Measurements from ENCODE around the gene CCL7.
"Not testable (repeated sequence)": the region's sequence is repeated elsewhere in the genome, so short reads cannot be mapped to it uniquely, and the experiment has no call there.

Gene CCL7

GRCh38 chr17:34269969-34270368, at the start of gene CCL7:
CCL7 (plus strand) TSS chr17:34270221; CDS start chr17:34270291, 70 bp downstream.
- DNase-seq, result no peak

GRCh38 chr17:34220752-34221395, 49.1 kb upstream of the CCL7 start:
- DNase-seq, result no peak

GRCh38 chr17:34221411-34221810, 48.6 kb upstream of the CCL7 start:
- DNase-seq, result no peak

- DNase-seq, result no peak
These were observed 47.1 kb upstream of the CCL7 start for GRCh38 chr17:34222722-34223497.

- no peak for DNase-seq
These were observed 45.0 kb upstream of the CCL7 start for GRCh38 chr17:34225046-34225445.

GRCh38 chr17:34226011-34226743, 43.8 kb upstream of the CCL7 start:
- no peak for DNase-seq

GRCh38 chr17:34226744-34227034, 43.3 kb upstream of the CCL7 start:
- DNase-seq, result no peak

GRCh38 chr17:34227293-34227692, 42.7 kb upstream of the CCL7 start:
- not testable (repeated sequence) for DNase-seq

- DNase-seq, result no peak
These were observed 42.3 kb upstream of the CCL7 start for GRCh38 chr17:34227707-34228106.

GRCh38 chr17:34228781-34229180, 41.2 kb upstream of the CCL7 start:
- DNase-seq, result no peak

- DNase-seq, result no peak
These were observed 39.7 kb upstream of the CCL7 start for GRCh38 chr17:34230342-34230741.

- no peak for DNase-seq
These were observed 35.4 kb upstream of the CCL7 start for GRCh38 chr17:34234616-34235015.

GRCh38 chr17:34235389-34236028, 34.5 kb upstream of the CCL7 start:
- no peak for DNase-seq

GRCh38 chr17:34236281-34236892, 33.6 kb upstream of the CCL7 start:
- DNase-seq, result no peak

- DNase-seq, result no peak
These were observed 32.6 kb upstream of the CCL7 start for GRCh38 chr17:34237458-34237857.

GRCh38 chr17:34241062-34241461, 29.0 kb upstream of the CCL7 start:
- DNase-seq, result no peak

GRCh38 chr17:34242587-34243363, 27.2 kb upstream of the CCL7 start:
- no peak for DNase-seq

GRCh38 chr17:34243364-34244320, 26.4 kb upstream of the CCL7 start:
- no peak for DNase-seq

GRCh38 chr17:34245351-34245905, 24.6 kb upstream of the CCL7 start:
- no peak for DNase-seq

- DNase-seq, result no peak
These were observed 23.6 kb upstream of the CCL7 start for GRCh38 chr17:34246446-34246845.

- DNase-seq, result no peak
These were observed 23.1 kb upstream of the CCL7 start for GRCh38 chr17:34246881-34247280.
